ENCODE measurements around the gene SLBP. TPM values are rescaled to one million over a fixed set of nuclear protein-coding genes. Genes with fewer than 3 reads are reported as not detected.
A peak's percentile ranks its signal among the peaks of the same experiment; 100 is the strongest.

SLBP gene
- total and polyA plus RNA-seq, 8 donors = 8.7 to 20.2 (median 10.9) TPM

DNA sequence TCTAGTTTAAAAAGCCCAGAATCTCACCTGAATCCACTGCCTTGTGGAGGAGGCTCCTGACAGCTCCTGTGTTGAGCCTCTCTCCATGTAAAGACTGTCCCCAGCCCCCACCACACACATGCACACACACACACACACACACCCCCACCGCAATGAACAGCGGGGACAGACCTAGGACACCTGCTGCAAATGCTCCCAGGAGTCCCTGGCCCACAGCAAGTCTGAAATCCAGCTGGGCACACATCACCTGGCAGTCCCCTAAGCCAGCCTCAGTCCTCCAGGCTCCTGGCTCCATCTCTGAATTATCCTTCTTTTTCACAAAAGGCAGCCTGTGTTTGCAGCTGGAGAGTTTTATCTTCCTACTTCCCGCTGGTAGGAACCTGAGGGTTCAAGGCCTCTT lies 21.4 kb downstream of the SLBP start:
- ATAC-seq (no peak), DNase-seq (no peak), FAIRE-seq (no peak)
- no peaks in the 10 kb centered on the region for H3K9me3 ChIP-seq
- peaks cover 0 to 29% (median 5%) of the 10 kb centered on the region in 3 donors for H3K36me3 ChIP-seq
- no peak overlapping the region for H3K27ac ChIP-seq
- TF ChIP-seq, protein P1, sequence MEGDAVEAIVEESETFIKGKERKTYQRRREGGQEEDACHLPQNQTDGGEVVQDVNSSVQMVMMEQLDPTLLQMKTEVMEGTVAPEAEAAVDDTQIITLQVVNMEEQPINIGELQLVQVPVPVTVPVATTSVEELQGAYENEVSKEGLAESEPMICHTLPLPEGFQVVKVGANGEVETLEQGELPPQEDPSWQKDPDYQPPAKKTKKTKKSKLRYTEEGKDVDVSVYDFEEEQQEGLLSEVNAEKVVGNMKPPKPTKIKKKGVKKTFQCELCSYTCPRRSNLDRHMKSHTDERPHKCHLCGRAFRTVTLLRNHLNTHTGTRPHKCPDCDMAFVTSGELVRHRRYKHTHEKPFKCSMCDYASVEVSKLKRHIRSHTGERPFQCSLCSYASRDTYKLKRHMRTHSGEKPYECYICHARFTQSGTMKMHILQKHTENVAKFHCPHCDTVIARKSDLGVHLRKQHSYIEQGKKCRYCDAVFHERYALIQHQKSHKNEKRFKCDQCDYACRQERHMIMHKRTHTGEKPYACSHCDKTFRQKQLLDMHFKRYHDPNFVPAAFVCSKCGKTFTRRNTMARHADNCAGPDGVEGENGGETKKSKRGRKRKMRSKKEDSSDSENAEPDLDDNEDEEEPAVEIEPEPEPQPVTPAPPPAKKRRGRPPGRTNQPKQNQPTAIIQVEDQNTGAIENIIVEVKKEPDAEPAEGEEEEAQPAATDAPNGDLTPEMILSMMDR (IDR thresholded peaks at IDR 0.05) = no peak
- 94 to 96% methylated on average over 3 of the region's 3 CpGs for WGBS, 2 donors
- no peak overlapping the region for H3K4me3 ChIP-seq
- no peaks in the 10 kb centered on the region for H3K4me1 ChIP-seq
- no peaks in the 10 kb centered on the region for H3K27me3 ChIP-seq
- intact Hi-C loops (cut with DNase I) = loop anchor here in 1 of 3 donors (5.0 kb wide), 1 partner anchor 37 kb away; no protein-coding TSS in a partner anchor

DNA sequence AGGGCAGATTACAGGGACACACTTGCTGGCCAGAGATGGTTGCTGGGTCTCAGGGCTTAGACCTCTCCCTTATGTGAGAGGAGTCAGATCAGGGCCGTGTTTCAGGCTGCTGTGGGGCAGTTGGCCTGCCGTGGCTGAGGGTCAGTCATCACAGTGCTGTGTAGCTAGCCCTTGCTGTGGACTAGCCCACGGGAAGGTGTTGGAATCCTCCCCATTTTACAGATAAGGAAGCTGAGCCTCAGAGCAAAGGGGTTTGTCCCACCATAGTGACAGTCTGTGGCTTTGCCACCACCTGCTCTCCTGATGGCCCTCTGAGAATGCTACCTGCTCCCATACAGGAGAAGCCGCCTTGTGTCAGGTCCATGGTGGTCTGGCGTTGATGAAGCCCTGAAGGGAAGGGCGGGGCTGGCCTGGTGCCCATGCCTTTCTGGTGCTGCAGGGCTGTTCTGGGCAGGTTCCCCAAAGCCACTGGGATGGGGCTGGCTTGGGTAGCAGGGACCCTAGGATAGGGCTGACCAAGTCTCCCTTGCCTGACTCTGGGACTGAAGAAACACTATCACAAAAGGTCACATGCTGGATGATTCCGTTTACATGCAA lies 25.6 kb downstream of the SLBP start:
- no peaks in the 10 kb centered on the region for H3K9me3 ChIP-seq
- DNase-seq (peak in 1 of 6 donors; percentile 54), FAIRE-seq (no peak), ATAC-seq (no peak)
- H3K27me3 ChIP-seq = no peaks in the 10 kb centered on the region
- 47 to 54% methylated on average over 7 of the region's 7 CpGs for WGBS, 2 donors
- H3K4me3 ChIP-seq = no peak overlapping the region
- TF ChIP-seq, protein P1 (IDR thresholded peaks at IDR 0.05) = no peak
- intact Hi-C loops (cut with DNase I) = no loop called here
- no peak overlapping the region for H3K27ac ChIP-seq
- H3K4me1 ChIP-seq = no peaks in the 10 kb centered on the region
- peaks cover 0 to 3% (median 0%) of the 10 kb centered on the region in 3 donors for H3K36me3 ChIP-seq

DNA sequence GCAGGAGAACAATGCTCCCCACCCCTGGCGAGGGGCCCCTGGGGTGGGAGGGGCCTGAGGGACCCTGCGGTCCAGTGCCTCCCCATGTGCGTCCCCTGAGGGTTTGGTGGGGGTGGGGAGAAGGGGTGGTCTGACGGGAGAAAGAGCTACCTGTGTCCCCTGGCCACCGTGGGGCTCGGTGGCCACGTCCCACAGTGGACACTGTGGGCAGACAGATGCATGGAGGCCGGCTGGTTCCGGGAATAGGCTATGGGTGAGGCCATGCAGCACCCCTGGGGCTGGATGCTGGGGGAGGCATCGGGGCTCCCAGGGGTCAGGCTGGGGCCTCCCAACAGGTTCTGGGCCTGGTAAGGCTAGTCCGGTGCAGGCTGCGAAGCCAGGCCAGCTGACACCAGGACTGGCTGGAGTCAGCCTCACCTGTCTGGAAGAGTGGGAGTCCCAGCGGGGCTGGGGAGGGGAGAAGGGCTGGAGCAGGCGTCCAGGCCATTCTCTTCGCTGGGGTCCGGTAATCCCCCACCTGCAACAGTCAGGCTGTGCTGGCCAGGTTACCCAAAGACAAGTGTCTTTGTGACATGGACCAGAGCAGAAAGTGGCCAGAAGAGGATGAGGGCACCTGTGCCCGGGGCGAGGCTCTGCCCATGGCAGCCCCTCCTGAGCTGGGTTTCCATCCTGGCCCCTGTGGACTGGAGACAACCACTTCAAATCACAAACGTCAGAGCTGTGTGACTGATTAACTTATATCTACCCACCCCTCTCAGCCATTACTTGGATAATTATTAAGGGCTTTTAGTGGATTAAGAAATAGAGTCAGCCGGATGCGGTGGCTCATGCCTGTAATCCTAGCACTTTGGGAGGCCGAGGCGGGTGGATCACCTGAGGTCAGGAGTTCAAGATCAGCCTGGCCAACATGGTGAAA lies 26.6 kb downstream of the SLBP start:
- Histone ChIP-seq H3K36me3 (no peaks in the 10 kb centered on the region), H3K4me1 (no peaks in the 10 kb centered on the region), H3K9me3 (no peaks in the 10 kb centered on the region), H3K27me3 (no peaks in the 10 kb centered on the region), H3K27ac (peak overlapping the region in 1 of 4 donors; percentile 46), H3K4me3 (peak overlapping the region in 1 of 4 donors; percentile 59)
- intact Hi-C loops (cut with DNase I) = no loop called here
- DNase-seq (peak in 5 of 6 donors; percentile 19 to 63 (median 29)), FAIRE-seq (no peak), ATAC-seq (no peak)
- TF ChIP-seq, protein P1 (IDR thresholded peaks at IDR 0.05) = no peak
- 75 to 76% methylated on average over 22 to 23 of the region's 23 CpGs for WGBS, 2 donors

DNA sequence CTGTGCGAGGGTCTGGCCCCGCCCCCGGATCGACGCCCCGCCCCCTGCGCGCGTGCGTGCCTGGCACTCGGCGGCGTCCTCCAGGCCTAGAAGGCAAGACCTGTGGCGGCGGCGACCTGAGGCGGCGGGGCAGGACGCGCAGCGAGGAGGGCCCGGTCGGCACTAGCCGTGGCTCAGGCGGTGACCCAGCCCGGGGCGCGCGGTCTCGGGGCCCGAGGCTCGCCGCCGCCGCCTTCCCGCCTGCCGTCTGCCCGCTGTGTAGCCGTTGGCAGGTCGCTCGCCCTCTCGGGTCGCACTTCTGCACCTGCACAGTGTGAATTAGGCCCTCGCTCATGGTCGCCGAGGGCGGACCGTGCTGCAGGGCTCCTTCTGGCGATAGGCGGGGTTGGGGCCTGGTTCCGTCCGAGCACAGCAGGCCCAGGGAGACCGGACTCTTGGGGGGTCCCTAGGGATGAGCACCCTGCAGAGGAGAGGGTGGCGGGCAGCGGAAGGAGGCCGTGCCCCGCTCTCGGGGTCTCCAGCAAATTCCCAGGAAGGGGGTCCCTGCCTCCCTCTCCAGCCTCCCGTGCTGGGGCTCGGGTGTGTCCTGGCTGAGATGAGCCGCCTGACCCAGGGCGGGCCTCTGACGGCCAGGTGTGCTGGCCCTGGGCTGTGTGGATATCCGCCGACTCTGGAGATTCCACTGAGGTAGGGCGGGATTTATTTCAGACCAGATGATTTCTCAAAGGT lies 27.4 kb downstream of the SLBP start:
- Histone ChIP-seq H3K27me3 (no peaks in the 10 kb centered on the region), H3K4me3 (peak overlapping the region; percentile 19 to 59 (median 40)), H3K9me3 (no peaks in the 10 kb centered on the region), H3K36me3 (no peaks in the 10 kb centered on the region), H3K4me1 (no peaks in the 10 kb centered on the region), H3K27ac (peak overlapping the region in 3 of 4 donors; percentile 46 to 61 (median 55))
- intact Hi-C loops (cut with DNase I) = no loop called here
- TF ChIP-seq, protein P1 (IDR thresholded peaks at IDR 0.05) = no peak
- DNase-seq (peak in 2 of 6 donors; percentile 32 to 97), ATAC-seq (peak; percentile 2 to 17 (median 8)), FAIRE-seq (no peak)
- WGBS, 2 donors = 31 to 35% methylated on average over 46 to 66 of the region's 66 CpGs

Measured in pancreas (tissue), 10 donors.